Lung (tissue), 12 donors: ENCODE data around the gene GFM2. TPM values are rescaled to one million over a fixed set of nuclear protein-coding genes. Genes with fewer than 3 reads are reported as not detected.
A peak's percentile ranks its signal among the peaks of the same experiment; 100 is the strongest.
"Not testable (repeated sequence)": the region's sequence is repeated elsewhere in the genome, so short reads cannot be mapped to it uniquely, and the experiment has no call there.

Source experiments
- ATAC-seq: fragments of 200-7000 bp; cut with Tn5 transposase; one replicate; pipeline ENCODE4 v1.9.1; 2020; ENCODE audit warnings: moderate number of reproducible peaks; ENCODE audit not compliant: insufficient read depth, low FRiP score
- DNase-seq, 3 donors: peaks; one replicate each; pipeline ENCODE4 v3.0.0-alpha.2; 2013 to 2017
- H3K27ac ChIP-seq, 2 donors: one replicate each; pipeline ENCODE4 v1.5.1; 2013; ENCODE audit warnings: mild to moderate bottlenecking in 2 of 2, moderate library complexity in 2 of 2, control low read depth in 1 of 2, inconsistent platforms in 1 of 2, low read depth in 1 of 2, low read length in 1 of 2
- H3K27me3 ChIP-seq, 3 donors: one replicate each; pipeline ENCODE4 v1.5.1; 2013; ENCODE audit warnings: low read length in 2 of 3; ENCODE audit not compliant: control insufficient read depth in 3 of 3, insufficient read depth in 3 of 3
- H3K36me3 ChIP-seq, 4 donors: one replicate each; pipeline ENCODE4 v1.5.1; 2013; ENCODE audit warnings: low read length in 4 of 4, mild to moderate bottlenecking in 1 of 4, moderate library complexity in 1 of 4; ENCODE audit not compliant: control insufficient read depth in 4 of 4, insufficient read depth in 4 of 4
- H3K4me1 ChIP-seq, 5 donors: one replicate each; pipeline ENCODE4 v1.5.1; 2013; ENCODE audit warnings: low read length in 5 of 5, mild to moderate bottlenecking in 2 of 5, moderate library complexity in 1 of 5; ENCODE audit not compliant: control insufficient read depth in 5 of 5, insufficient read depth in 5 of 5
- H3K4me3 ChIP-seq: one replicate; pipeline ENCODE4 v1.5.1; 2013; ENCODE audit warnings: mild to moderate bottlenecking, control low read depth, moderate library complexity
- H3K9ac ChIP-seq, 2 donors: one replicate each; pipeline ENCODE4 v1.5.1; 2013; ENCODE audit warnings: low read length in 2 of 2, control low read depth in 1 of 2; ENCODE audit not compliant: insufficient read depth in 1 of 2
- H3K9me3 ChIP-seq, 4 donors: one replicate each; pipeline ENCODE4 v1.5.1; 2013; ENCODE audit warnings: low read length in 3 of 4, mild to moderate bottlenecking in 1 of 4, moderate library complexity in 1 of 4; ENCODE audit not compliant: control insufficient read depth in 4 of 4, insufficient read depth in 3 of 4
- WGBS, 2 donors: extraction: QIAGEN DNeasy Blood & Tissue Kit; methylation state at CpG; one replicate each; pipeline ENCODE4 v1.1.7; 2013; 5-methylcytosine and 5-hydroxymethylcytosine counted together
- polyA plus RNA-seq, 2 donors: library from polyadenylated mRNA; stranded (reverse); fragments of 200-250 nt; gene quantifications; one replicate each; pipeline ENCODE4 v1.2.1, GENCODE V29; 2013
- total RNA-seq, 2 donors: library from RNA; depleted of rRNA in 1 of 2; stranded (reverse); fragments of >200 nt in 1 of 2; gene quantifications; one replicate each; pipeline ENCODE4 v1.2.1, GENCODE V29; 2014 to 2021
- TF ChIP-seq, protein P1 (sequence below): IDR thresholded peaks from 2 replicates; pipeline ENCODE4 v1.5.1; 2012; ENCODE audit warnings: mild to moderate bottlenecking; ENCODE audit errors: control extremely low read depth, extremely low read depth
- donor health status: control.
- donor health status: control.
- donor health status: Bipolar disorder and iron deficiency.
- donor health status: healthy.
- donor health status: DM: yes; HTN: yes; CAD: no.

The GFM2 gene
- total and polyA plus RNA-seq, 4 donors: 13.0 to 45.7 (median 21.5) TPM

DNA sequence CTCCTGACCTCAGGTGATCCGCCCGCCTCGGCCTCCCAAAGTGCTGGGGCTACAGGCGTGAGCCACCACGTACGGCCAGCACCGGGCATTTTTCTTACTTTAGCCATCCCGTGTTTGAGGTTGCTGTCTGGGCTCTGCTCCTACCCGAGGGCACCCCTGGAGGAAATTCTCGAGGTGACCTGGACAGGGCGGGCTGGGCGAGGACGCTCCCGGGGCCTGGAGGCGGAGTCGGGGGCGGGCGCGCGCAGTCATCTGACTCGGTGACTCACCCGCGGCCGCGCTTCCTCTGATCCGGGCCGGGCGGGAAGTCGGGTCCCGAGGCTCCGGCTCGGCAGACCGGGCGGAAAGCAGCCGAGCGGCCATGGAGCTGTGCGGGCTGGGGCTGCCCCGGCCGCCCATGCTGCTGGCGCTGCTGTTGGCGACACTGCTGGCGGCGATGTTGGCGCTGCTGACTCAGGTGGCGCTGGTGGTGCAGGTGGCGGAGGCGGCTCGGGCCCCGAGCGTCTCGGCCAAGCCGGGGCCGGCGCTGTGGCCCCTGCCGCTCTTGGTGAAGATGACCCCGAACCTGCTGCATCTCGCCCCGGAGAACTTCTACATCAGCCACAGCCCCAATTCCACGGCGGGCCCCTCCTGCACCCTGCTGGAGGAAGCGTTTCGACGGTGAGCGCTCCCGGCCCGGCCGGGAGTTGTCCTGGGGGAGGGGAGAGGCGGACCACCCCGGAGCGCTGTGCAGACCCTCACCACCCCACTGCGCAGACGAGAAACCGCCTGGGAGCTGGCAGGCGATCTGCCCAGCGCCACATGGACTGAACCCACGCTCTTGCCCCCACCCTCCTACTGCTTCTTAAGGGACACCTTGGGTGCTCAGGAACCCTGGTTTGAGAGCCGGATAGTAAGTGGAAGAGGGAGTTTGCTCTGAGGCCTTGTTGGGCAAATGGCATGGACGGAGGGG, 81.7 kb downstream of the GFM2 start, which contains the start of gene HEXB:
HEXB (plus strand) TSS at position 334 of the 952 bp plus-strand sequence; CDS start at position 362, 28 bp downstream.
- TF ChIP-seq, protein P1, sequence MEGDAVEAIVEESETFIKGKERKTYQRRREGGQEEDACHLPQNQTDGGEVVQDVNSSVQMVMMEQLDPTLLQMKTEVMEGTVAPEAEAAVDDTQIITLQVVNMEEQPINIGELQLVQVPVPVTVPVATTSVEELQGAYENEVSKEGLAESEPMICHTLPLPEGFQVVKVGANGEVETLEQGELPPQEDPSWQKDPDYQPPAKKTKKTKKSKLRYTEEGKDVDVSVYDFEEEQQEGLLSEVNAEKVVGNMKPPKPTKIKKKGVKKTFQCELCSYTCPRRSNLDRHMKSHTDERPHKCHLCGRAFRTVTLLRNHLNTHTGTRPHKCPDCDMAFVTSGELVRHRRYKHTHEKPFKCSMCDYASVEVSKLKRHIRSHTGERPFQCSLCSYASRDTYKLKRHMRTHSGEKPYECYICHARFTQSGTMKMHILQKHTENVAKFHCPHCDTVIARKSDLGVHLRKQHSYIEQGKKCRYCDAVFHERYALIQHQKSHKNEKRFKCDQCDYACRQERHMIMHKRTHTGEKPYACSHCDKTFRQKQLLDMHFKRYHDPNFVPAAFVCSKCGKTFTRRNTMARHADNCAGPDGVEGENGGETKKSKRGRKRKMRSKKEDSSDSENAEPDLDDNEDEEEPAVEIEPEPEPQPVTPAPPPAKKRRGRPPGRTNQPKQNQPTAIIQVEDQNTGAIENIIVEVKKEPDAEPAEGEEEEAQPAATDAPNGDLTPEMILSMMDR: no peak
- peak within 1 kb of the TSS; percentile 48 to 68 for H3K9ac ChIP-seq
- H3K27me3 ChIP-seq: no peaks in the 10 kb centered on the region
- H3K27ac ChIP-seq: peak within 1 kb of the TSS; percentile 93
- no peaks in the 10 kb centered on the region for H3K9me3 ChIP-seq
- H3K4me1 ChIP-seq: peaks cover 0 to 9% (median 4%) of the 10 kb centered on the region in 5 donors
- peaks cover 0 to 2% (median 0%) of the 10 kb centered on the region in 4 donors for H3K36me3 ChIP-seq
- DNase-seq (peak; percentile 79 to 86 (median 83)), ATAC-seq (peak; percentile 95)
- peak within 1 kb of the TSS; percentile 87 for H3K4me3 ChIP-seq
- 4% methylated on average over 67 to 78 of the region's 78 CpGs for WGBS, 2 donors

DNA sequence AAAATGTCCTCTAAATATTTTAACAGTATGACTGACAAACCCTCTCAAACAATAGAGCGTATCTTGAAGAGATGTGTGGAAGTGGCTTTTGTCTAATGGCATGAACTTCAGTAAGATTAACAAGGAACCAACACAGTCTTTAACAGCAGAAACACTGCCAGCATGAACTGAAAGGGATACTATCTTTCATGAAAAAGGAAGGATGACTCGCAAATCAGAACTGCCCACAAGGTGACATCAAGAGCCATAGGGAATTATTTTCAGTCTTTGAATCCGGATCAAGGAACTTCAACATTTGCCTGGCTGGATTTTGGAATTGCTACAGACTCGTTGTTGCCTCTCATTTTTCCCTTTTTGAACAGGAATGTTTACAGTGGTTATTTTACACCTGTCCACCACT, 87.0 kb downstream of the GFM2 start:
- H3K36me3 ChIP-seq: no peaks in the 10 kb centered on the region
- H3K9me3 ChIP-seq: no peaks in the 10 kb centered on the region
- no peak overlapping the region for H3K4me3 ChIP-seq
- 70 to 79% methylated on average over 4 of the region's 4 CpGs for WGBS, 2 donors
- no peaks in the 10 kb centered on the region for H3K4me1 ChIP-seq
- DNase-seq: no peak
- TF ChIP-seq, protein P1: no peak
- no peaks in the 10 kb centered on the region for H3K27me3 ChIP-seq
- ATAC-seq: no peak
- no peak overlapping the region for H3K9ac ChIP-seq
- no peak overlapping the region for H3K27ac ChIP-seq

DNA sequence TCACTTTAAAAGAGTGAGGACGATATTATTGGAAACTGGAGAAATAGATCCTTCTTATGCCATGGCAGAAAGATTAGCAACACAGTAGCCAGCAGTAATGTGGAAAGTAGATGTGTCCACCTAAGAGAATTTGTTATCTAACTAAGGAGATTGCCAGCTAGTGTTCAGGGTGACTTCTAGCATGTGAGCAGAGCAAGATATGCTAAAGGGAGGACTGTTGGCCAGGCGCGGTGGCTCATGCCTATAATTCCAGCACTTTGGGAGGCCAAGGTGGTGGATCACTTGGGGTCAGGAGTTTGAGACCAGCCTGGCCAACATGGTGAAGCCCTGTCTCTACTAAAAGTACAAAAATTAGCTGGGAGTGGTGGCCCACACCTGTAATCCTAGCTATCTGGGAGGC, 87.6 kb downstream of the GFM2 start:
- not testable (repeated sequence) for DNase-seq, H3K27me3 ChIP-seq, H3K36me3 ChIP-seq, H3K9me3 ChIP-seq, ATAC-seq, H3K4me3 ChIP-seq, H3K4me1 ChIP-seq, H3K27ac ChIP-seq, H3K9ac ChIP-seq
- WGBS, 2 donors: 89 to 92% methylated on average over 3 of the region's 3 CpGs

DNA sequence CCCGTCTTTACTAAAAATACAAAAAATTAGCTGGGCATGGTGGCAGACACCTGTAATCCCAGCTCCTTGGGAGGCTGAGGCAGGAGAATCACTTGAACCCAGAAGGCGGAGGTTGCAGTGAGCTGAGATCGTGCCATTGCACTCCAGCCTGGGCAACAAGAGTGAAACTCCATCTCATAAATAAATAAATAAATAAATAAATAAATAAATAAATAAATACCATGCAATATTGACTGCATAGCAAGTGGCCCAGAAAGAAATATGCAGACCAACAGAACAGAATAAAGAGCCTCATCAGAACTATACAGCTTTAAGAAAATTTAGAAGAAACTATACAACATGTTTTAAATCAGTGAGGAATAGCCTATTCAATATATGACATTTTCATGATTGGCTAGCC, 88.8 kb downstream of the GFM2 start:
- ATAC-seq, H3K36me3 ChIP-seq, H3K4me1 ChIP-seq, H3K9ac ChIP-seq, H3K9me3 ChIP-seq, DNase-seq, H3K27me3 ChIP-seq, H3K4me3 ChIP-seq, H3K27ac ChIP-seq: not testable (repeated sequence)
- WGBS, 2 donors: 73 to 98% methylated on average over 3 of the region's 3 CpGs

DNA sequence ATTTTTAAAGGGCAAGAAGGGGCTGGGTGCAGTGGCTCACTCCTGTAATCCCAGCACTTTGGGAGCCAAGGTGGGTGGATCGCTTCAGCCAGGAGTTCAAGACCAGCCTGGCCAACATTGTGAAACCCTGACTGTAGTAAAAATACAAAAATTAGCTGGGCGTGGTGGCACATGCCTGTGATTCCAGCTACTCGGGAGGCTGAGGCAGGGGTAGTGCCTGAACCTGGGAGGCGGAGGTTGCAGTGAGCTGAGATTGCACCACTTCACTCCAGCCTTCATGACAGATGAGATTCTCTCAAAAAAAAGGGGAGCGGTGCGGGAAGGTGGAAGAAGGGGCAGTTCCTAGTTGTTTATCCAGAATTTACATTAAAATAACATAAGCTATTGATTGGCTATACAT, 90.5 kb downstream of the GFM2 start:
- not testable (repeated sequence) for H3K9ac ChIP-seq, ATAC-seq, H3K4me3 ChIP-seq, H3K4me1 ChIP-seq, H3K27me3 ChIP-seq, H3K36me3 ChIP-seq, H3K27ac ChIP-seq, DNase-seq, H3K9me3 ChIP-seq
- 92 to 99% methylated on average over 6 of the region's 6 CpGs for WGBS, 2 donors
